HG02970 (cell line): Measurements from ENCODE around the gene RRAD.
"Not testable (repeated sequence)": the region's sequence is repeated elsewhere in the genome, so short reads cannot be mapped to it uniquely, and the experiment has no call there.

ENCODE experiments used
- ATAC-seq: cut with Tn5 transposase; IDR thresholded peaks from one replicate; pipeline ENCODE4 v1.9.1; 2021; ENCODE audit warnings: mild to moderate bottlenecking, moderate library complexity, moderate number of reproducible peaks; ENCODE audit not compliant: unreplicated experiment, low FRiP score

Gene RRAD

GRCh38 chr16:66952430-66953110 is 27.2 kb upstream of the RRAD start:
- no peak for ATAC-seq

- ATAC-seq, result no peak
These were observed 25.8 kb upstream of the RRAD start for GRCh38 chr16:66950971-66951790.

GRCh38 chr16:66950437-66950836 is 25.1 kb upstream of the RRAD start:
- ATAC-seq, result no peak

GRCh38 chr16:66949472-66949871 is 24.1 kb upstream of the RRAD start:
- ATAC-seq, result no peak

- no peak for ATAC-seq
These were observed 23.5 kb upstream of the RRAD start for GRCh38 chr16:66948837-66949225.

GRCh38 chr16:66948134-66948836 is 22.9 kb upstream of the RRAD start:
- ATAC-seq, result no peak

- no peak for ATAC-seq
These were observed 22.1 kb upstream of the RRAD start for GRCh38 chr16:66947302-66948065.

GRCh38 chr16:66946974-66947301 is 21.6 kb upstream of the RRAD start:
- no peak for ATAC-seq

GRCh38 chr16:66946541-66946940 is 21.2 kb upstream of the RRAD start:
- no peak for ATAC-seq

- no peak for ATAC-seq
These were observed 20.6 kb upstream of the RRAD start for GRCh38 chr16:66945939-66946338.

GRCh38 chr16:66944971-66945370 is 19.6 kb upstream of the RRAD start:
- ATAC-seq, result not testable (repeated sequence)

GRCh38 chr16:66944054-66944441 is 18.7 kb upstream of the RRAD start:
- no peak for ATAC-seq

GRCh38 chr16:66943426-66944053 is 18.2 kb upstream of the RRAD start:
- no peak for ATAC-seq

GRCh38 chr16:66942981-66943380 is 17.6 kb upstream of the RRAD start:
- ATAC-seq, result no peak

- no peak for ATAC-seq
These were observed 14.9 kb upstream of the RRAD start for GRCh38 chr16:66940236-66940635.

- no peak for ATAC-seq
These were observed 14.0 kb upstream of the RRAD start for GRCh38 chr16:66939366-66939765.

GRCh38 chr16:66937725-66938337 is 12.5 kb upstream of the RRAD start:
- ATAC-seq, result no peak

- ATAC-seq, result no peak
These were observed 11.7 kb upstream of the RRAD start for GRCh38 chr16:66936889-66937554.

- ATAC-seq, result no peak
These were observed 11.1 kb upstream of the RRAD start for GRCh38 chr16:66936462-66936861.
